Measurements from ENCODE around the gene GBA2. TPM values are rescaled to one million over a fixed set of nuclear protein-coding genes. Genes with fewer than 3 reads are reported as not detected.

GBA2 gene
- 36.1 and 36.7 TPM in 2 replicates for polyA plus RNA-seq (2013)

DNA sequence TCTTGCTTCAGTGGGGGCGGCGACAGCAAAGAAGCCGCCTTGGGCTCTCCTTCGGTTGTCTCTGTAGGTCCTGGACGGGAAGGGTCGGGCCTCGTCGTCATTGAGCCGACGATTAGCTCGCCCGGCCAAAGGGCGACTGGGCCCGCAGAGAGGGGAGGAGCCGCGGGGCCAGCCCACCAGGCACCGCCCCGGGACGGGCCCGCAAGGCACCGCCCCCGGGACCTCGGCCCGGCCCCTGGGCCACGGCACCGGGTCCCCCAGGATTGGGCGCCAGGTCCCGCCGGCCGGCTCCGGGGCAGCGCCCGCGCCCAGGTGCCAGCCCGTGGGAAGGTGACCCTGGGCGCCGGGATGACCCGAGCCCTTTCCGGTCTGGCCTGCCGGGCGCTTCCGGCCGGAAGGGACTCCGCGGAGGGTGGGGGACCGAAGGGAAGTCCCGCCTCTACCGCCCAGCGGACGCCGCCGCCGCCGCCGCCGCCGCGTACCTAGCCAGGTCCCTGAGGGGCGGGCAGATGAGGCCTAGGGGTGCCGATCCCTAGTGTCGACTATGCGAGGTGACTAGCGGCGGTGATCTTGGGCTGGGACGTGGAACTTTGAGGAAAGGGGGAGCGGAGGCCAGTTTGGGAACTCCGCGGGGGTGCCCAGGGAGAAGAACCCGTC lies at the start of gene GBA2, which contains the start of gene RGP1:
Gene GBA2, minus strand, starts transcription at position 371 of the 657 bp plus-strand sequence. CDS start 524 bp downstream, outside the sequence.
Gene RGP1, plus strand, starts transcription at position 430 of the 657 bp plus-strand sequence. CDS start 469 bp downstream, outside the sequence.
- Histone ChIP-seq H4K8ac (ENCODE audit: low read depth, low read length) (peak within 1 kb of the TSS; percentile 94), H3K27ac (ENCODE audit: low read depth, low read length) (peak within 1 kb of the TSS; percentile 89), H3K4me3 (ENCODE audit: low read depth, low read length) (peak within 1 kb of the TSS; percentile 84), H2BK120ac (ENCODE audit: insufficient read depth, low read length, poor library complexity) (peak within 1 kb of the TSS; percentile 86), H4K91ac (ENCODE audit: low read depth, low read length) (peak within 1 kb of the TSS; percentile 95), H3K9ac (ENCODE audit: low read length) (peak within 1 kb of the TSS; percentile 95), H3K79me2 (ENCODE audit: control insufficient read depth, insufficient read depth, low read length, poor library complexity) (peaks cover 23% of the 10 kb centered on the region), H3K4me2 (ENCODE audit: low read length) (peak within 1 kb of the TSS; percentile 90), H3K18ac (ENCODE audit: low read length) (peak within 1 kb of the TSS; percentile 99), H2BK5ac (ENCODE audit: low read depth, low read length, poor library complexity) (peak within 1 kb of the TSS; percentile 75), H4K12ac (ENCODE audit: low read depth, low read length) (peak within 1 kb of the TSS; percentile 91), H2AFZ (ENCODE audit: insufficient read depth, low read length, poor library complexity) (peak within 1 kb of the TSS; percentile 96), H2BK12ac (ENCODE audit: low read length) (no peak within 1 kb of the TSS), H3K14ac (ENCODE audit: low read length) (peak within 1 kb of the TSS; percentile 92), H2AK5ac (ENCODE audit: low read length) (peak within 1 kb of the TSS; percentile 67), H3K36me3 (ENCODE audit: control insufficient read depth in 1 of 2, insufficient read depth in 2 of 2, low read length in 2 of 2) (peaks cover 25 to 41% of the 10 kb centered on the region in 2 experiments), H3K4ac (ENCODE audit: low read depth, low read length) (peak within 1 kb of the TSS; percentile 95), H3K23ac (ENCODE audit: low read length) (no peak within 1 kb of the TSS), H3K9me3 (ENCODE audit: insufficient read depth, low read depth, low read length) (no peaks in the 10 kb centered on the region), H3K79me1 (ENCODE audit: low read length) (peaks cover 12% of the 10 kb centered on the region), H3K27me3 (ENCODE audit: insufficient read depth, low read length) (no peaks in the 10 kb centered on the region), H3K4me1 (ENCODE audit: control insufficient read depth in 1 of 2, insufficient read depth in 2 of 2, low read length in 2 of 2) (peaks cover 23 to 35% of the 10 kb centered on the region in 2 experiments)
- peak; percentile 78 to 83 for DNase-seq
- WGBS (ENCODE audit: extremely low coverage, insufficient coverage, insufficient read length), result no CpG with 5 or more reads among the region's 69 CpGs

DNA sequence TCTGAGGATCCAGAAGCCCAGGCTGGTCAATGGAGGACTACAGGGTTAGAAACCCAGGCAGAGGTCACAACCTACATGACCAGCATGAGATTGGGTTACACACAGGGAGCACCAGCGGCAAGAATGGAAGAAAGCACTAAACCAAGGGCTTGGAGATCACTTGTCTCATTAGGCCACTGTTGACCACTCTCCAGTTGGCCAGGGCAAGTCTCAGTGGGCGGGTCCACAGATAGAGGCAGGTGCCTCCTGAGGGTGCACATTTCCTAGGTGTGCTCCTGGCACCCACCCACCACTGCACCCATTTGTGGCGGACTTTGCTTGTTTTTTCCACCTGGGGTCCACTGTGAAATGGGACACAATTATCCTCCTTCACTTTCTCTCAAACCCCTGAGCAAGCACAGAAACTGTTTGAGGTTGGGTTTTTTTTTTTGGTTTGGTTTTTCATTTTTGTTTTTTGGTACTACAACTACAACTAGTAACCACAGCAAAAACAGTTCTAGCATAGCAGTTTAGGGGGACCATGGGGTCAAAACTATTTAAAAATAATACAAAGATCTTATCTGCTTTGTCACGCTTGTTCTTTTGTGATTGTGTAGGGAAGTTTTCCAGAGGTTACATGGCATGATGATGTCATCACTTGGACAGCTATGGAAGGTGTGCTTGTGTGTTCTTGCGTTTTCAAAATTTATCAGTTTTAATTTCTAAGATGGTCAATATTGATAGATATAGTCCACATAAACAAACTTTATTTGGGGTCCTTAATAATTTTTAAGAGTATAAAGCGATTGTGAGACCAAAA lies 48.5 kb upstream of the GBA2 start:
- Histone ChIP-seq H3K4me3 (ENCODE audit: low read depth, low read length) (no peak overlapping the region), H3K27me3 (ENCODE audit: insufficient read depth, low read length) (no peaks in the 10 kb centered on the region), H3K23ac (ENCODE audit: low read length) (no peak overlapping the region), H3K79me1 (ENCODE audit: low read length) (peaks cover 2% of the 10 kb centered on the region), H3K9me3 (ENCODE audit: insufficient read depth, low read depth, low read length) (peaks cover 2% of the 10 kb centered on the region), H3K4me2 (ENCODE audit: low read length) (no peak overlapping the region), H2BK120ac (ENCODE audit: insufficient read depth, low read length, poor library complexity) (no peak overlapping the region), H4K12ac (ENCODE audit: low read depth, low read length) (no peak overlapping the region), H2BK12ac (ENCODE audit: low read length) (peak overlapping the region; percentile 66), H3K18ac (ENCODE audit: low read length) (peak overlapping the region; percentile 26), H3K9ac (ENCODE audit: low read length) (no peak overlapping the region), H3K27ac (ENCODE audit: low read depth, low read length) (no peak overlapping the region), H3K4me1 (ENCODE audit: control insufficient read depth in 1 of 2, insufficient read depth in 2 of 2, low read length in 2 of 2) (peaks cover 19 to 34% of the 10 kb centered on the region in 2 experiments), H2AK5ac (ENCODE audit: low read length) (peak overlapping the region; percentile 82), H3K36me3 (ENCODE audit: control insufficient read depth in 1 of 2, insufficient read depth in 2 of 2, low read length in 2 of 2) (peaks cover 2 to 3% of the 10 kb centered on the region in 2 experiments), H3K14ac (ENCODE audit: low read length) (no peak overlapping the region), H3K79me2 (ENCODE audit: control insufficient read depth, insufficient read depth, low read length, poor library complexity) (no peaks in the 10 kb centered on the region), H4K91ac (ENCODE audit: low read depth, low read length) (no peak overlapping the region), H2BK5ac (ENCODE audit: low read depth, low read length, poor library complexity) (no peak overlapping the region), H4K8ac (ENCODE audit: low read depth, low read length) (peak overlapping the region; percentile 18), H2AFZ (ENCODE audit: insufficient read depth, low read length, poor library complexity) (no peak overlapping the region), H3K4ac (ENCODE audit: low read depth, low read length) (no peak overlapping the region)
- no peak for DNase-seq
- no CpG with 5 or more reads among the region's 6 CpGs for WGBS (ENCODE audit: extremely low coverage, insufficient coverage, insufficient read length)

DNA sequence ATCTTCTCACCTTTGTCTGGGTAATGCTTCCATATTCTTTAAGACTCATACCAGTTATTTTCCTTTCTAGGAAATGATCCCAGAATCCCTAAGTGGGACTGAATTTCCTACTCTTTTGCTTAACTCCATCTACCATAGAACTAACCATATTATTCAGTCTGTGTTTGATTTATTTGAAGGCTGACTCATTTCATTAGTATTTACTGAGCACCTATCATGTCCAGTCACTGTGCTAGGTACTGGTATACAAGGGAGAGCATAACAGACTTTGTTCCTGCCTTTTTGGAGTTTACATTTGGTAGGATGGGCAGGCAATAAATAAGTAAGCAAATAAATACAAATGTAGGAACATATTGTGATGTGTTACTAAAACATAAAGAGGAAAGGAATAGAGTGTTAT lies 46.7 kb upstream of the GBA2 start:
- no peak overlapping the region for H2AFZ ChIP-seq (ENCODE audit: insufficient read depth, low read length, poor library complexity)
- H3K79me2 ChIP-seq (ENCODE audit: control insufficient read depth, insufficient read depth, low read length, poor library complexity), result no peaks in the 10 kb centered on the region
- no peaks in the 10 kb centered on the region for H3K27me3 ChIP-seq (ENCODE audit: insufficient read depth, low read length)
- no peak overlapping the region for H2BK120ac ChIP-seq (ENCODE audit: insufficient read depth, low read length, poor library complexity)
- no peak overlapping the region for H2BK12ac ChIP-seq (ENCODE audit: low read length)
- H4K91ac ChIP-seq (ENCODE audit: low read depth, low read length), result no peak overlapping the region
- H2AK5ac ChIP-seq (ENCODE audit: low read length), result no peak overlapping the region
- no peak overlapping the region for H3K9ac ChIP-seq (ENCODE audit: low read length)
- H3K4me3 ChIP-seq (ENCODE audit: low read depth, low read length), result no peak overlapping the region
- DNase-seq, result no peak
- H4K8ac ChIP-seq (ENCODE audit: low read depth, low read length), result no peak overlapping the region
- no peak overlapping the region for H3K14ac ChIP-seq (ENCODE audit: low read length)
- H3K4me1 ChIP-seq (ENCODE audit: control insufficient read depth in 1 of 2, insufficient read depth in 2 of 2, low read length in 2 of 2), result peaks cover 19 to 34% of the 10 kb centered on the region in 2 experiments
- no peak overlapping the region for H4K12ac ChIP-seq (ENCODE audit: low read depth, low read length)
- no peak overlapping the region for H3K18ac ChIP-seq (ENCODE audit: low read length)
- no peak overlapping the region for H3K23ac ChIP-seq (ENCODE audit: low read length)
- H3K36me3 ChIP-seq (ENCODE audit: control insufficient read depth in 1 of 2, insufficient read depth in 2 of 2, low read length in 2 of 2), result peaks cover 0 to 2% of the 10 kb centered on the region in 2 experiments
- no peak overlapping the region for H3K27ac ChIP-seq (ENCODE audit: low read depth, low read length)
- no peak overlapping the region for H3K4me2 ChIP-seq (ENCODE audit: low read length)
- peaks cover under 1% of the 10 kb centered on the region for H3K9me3 ChIP-seq (ENCODE audit: insufficient read depth, low read depth, low read length)
- H3K79me1 ChIP-seq (ENCODE audit: low read length), result peaks cover 5% of the 10 kb centered on the region
- H2BK5ac ChIP-seq (ENCODE audit: low read depth, low read length, poor library complexity), result no peak overlapping the region
- H3K4ac ChIP-seq (ENCODE audit: low read depth, low read length), result no peak overlapping the region

DNA sequence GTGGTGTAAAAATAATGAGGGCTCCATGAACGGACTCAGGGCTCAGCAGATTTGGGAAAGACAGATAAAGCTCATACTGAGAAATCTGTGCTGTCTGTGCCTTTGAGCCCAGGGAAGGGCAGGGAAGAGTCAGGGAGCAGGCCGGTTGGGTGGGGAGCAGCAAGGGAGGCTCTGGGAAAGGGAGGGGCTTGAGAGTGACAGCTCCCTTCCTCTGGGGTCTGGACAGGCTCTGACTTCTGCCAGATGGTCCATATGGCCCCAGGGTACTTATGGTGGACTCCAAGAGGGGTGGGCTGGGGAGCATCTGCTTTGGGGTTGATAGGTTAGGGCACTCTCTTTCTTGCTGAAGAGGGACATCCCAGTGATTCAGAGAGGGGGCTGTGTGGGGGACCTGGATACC lies 44.4 kb upstream of the GBA2 start:
- no peak overlapping the region for H4K91ac ChIP-seq (ENCODE audit: low read depth, low read length)
- H3K36me3 ChIP-seq (ENCODE audit: control insufficient read depth in 1 of 2, insufficient read depth in 2 of 2, low read length in 2 of 2), result no peaks in the 10 kb centered on the region
- WGBS (ENCODE audit: extremely low coverage, insufficient coverage, insufficient read length), result no CpG with 5 or more reads among the region's 2 CpGs

More for the DNA sequence above, 44.4 kb upstream of the GBA2 start:
- H3K4ac ChIP-seq (ENCODE audit: low read depth, low read length), result no peak overlapping the region
- no peak overlapping the region for H3K9ac ChIP-seq (ENCODE audit: low read length)
- H2BK5ac ChIP-seq (ENCODE audit: low read depth, low read length, poor library complexity), result no peak overlapping the region
- peaks cover 14 to 28% of the 10 kb centered on the region in 2 experiments for H3K4me1 ChIP-seq (ENCODE audit: control insufficient read depth in 1 of 2, insufficient read depth in 2 of 2, low read length in 2 of 2)
- H2AFZ ChIP-seq (ENCODE audit: insufficient read depth, low read length, poor library complexity), result no peak overlapping the region
- peaks cover 5% of the 10 kb centered on the region for H3K79me1 ChIP-seq (ENCODE audit: low read length)
- H3K4me2 ChIP-seq (ENCODE audit: low read length), result no peak overlapping the region
- no peak overlapping the region for H3K14ac ChIP-seq (ENCODE audit: low read length)
- H3K9me3 ChIP-seq (ENCODE audit: insufficient read depth, low read depth, low read length), result no peaks in the 10 kb centered on the region
- no peak overlapping the region for H3K18ac ChIP-seq (ENCODE audit: low read length)
- H4K8ac ChIP-seq (ENCODE audit: low read depth, low read length), result no peak overlapping the region
- no peak overlapping the region for H3K23ac ChIP-seq (ENCODE audit: low read length)
- H2BK120ac ChIP-seq (ENCODE audit: insufficient read depth, low read length, poor library complexity), result no peak overlapping the region
- no peak overlapping the region for H2AK5ac ChIP-seq (ENCODE audit: low read length)
- no peak overlapping the region for H3K27ac ChIP-seq (ENCODE audit: low read depth, low read length)
- no peak overlapping the region for H4K12ac ChIP-seq (ENCODE audit: low read depth, low read length)
- H2BK12ac ChIP-seq (ENCODE audit: low read length), result no peak overlapping the region
- H3K27me3 ChIP-seq (ENCODE audit: insufficient read depth, low read length), result no peaks in the 10 kb centered on the region
- no peaks in the 10 kb centered on the region for H3K79me2 ChIP-seq (ENCODE audit: control insufficient read depth, insufficient read depth, low read length, poor library complexity)
- no peak overlapping the region for H3K4me3 ChIP-seq (ENCODE audit: low read depth, low read length)
- DNase-seq, result no peak

All from trophoblast cell (in vitro differentiated cells and primary cell).